H9 (cell line): Measurements from ENCODE around the gene MPP7. TPM values are rescaled to one million over a fixed set of nuclear protein-coding genes. Genes with fewer than 3 reads are reported as not detected.

Source experiments
- DNase-seq: peaks from one replicate; pipeline ENCODE4 v3.0.0-alpha.2; 2017
- H2AFZ ChIP-seq: one replicate; pipeline ENCODE4 v1.6.1; 2013; ENCODE audit warnings: mild to moderate bottlenecking, low read length, control low read depth, moderate library complexity
- H2AK5ac ChIP-seq: 2 replicates; pipeline ENCODE4 v1.6.1; 2013; ENCODE audit warnings: low read length, control low read depth, mixed read lengths; ENCODE audit not compliant: insufficient read length
- H2BK120ac ChIP-seq: one replicate; pipeline ENCODE4 v1.6.1; 2013; ENCODE audit warnings: low read depth, mild to moderate bottlenecking, low read length, control low read depth, inconsistent platforms; ENCODE audit not compliant: poor library complexity, severe bottlenecking
- H2BK12ac ChIP-seq: 2 replicates; pipeline ENCODE4 v1.6.1; 2013; ENCODE audit warnings: low read length, control low read depth, mixed read lengths, low read depth; ENCODE audit not compliant: insufficient read length
- H2BK15ac ChIP-seq: 2 replicates; pipeline ENCODE4 v1.6.1; 2013; ENCODE audit warnings: low read depth, low read length, control low read depth
- H2BK20ac ChIP-seq: one replicate; pipeline ENCODE4 v1.6.1; 2013; ENCODE audit warnings: low read depth, mild to moderate bottlenecking, low read length, control low read depth, inconsistent platforms; ENCODE audit not compliant: poor library complexity, severe bottlenecking
- H2BK5ac ChIP-seq: 2 replicates; pipeline ENCODE4 v1.6.1; 2013; ENCODE audit warnings: low read length, control low read depth, mixed read lengths; ENCODE audit not compliant: insufficient read length
- H3K14ac ChIP-seq: 2 replicates; pipeline ENCODE4 v1.6.1; 2013; ENCODE audit warnings: low read length, control low read depth; ENCODE audit not compliant: insufficient read depth
- H3K18ac ChIP-seq: 2 replicates; pipeline ENCODE4 v1.6.1; 2013; ENCODE audit warnings: low read depth, mild to moderate bottlenecking, mixed read lengths, low read length, control low read depth; ENCODE audit not compliant: insufficient read length
- H3K23ac ChIP-seq: 2 replicates; pipeline ENCODE4 v1.6.1; 2013; ENCODE audit warnings: low read length, control low read depth, mixed read lengths, low read depth; ENCODE audit not compliant: insufficient read length
- H3K23me2 ChIP-seq: 2 replicates; pipeline ENCODE4 v1.6.1; 2013; ENCODE audit warnings: low read depth, mild to moderate bottlenecking, mixed read lengths, low read length, control low read depth; ENCODE audit not compliant: insufficient read length, poor library complexity, severe bottlenecking
- H3K27ac ChIP-seq: 2 replicates; pipeline ENCODE4 v1.5.1; 2013; ENCODE audit warnings: low read length, control low read depth, mixed read lengths, low read depth; ENCODE audit not compliant: insufficient read length
- H3K27me3 ChIP-seq: 2 replicates; pipeline ENCODE4 v1.6.1; 2013; ENCODE audit warnings: low read length, control low read depth, inconsistent platforms; ENCODE audit not compliant: insufficient read depth
- H3K4ac ChIP-seq: 2 replicates; pipeline ENCODE4 v1.6.1; 2013; ENCODE audit warnings: low read depth, mild to moderate bottlenecking, control low read depth, inconsistent platforms, low read length, moderate library complexity
- H3K4me1 ChIP-seq: 2 replicates; pipeline ENCODE4 v1.6.1; 2013; ENCODE audit warnings: low read length, control low read depth, inconsistent platforms; ENCODE audit not compliant: insufficient read depth
- H3K4me2 ChIP-seq: 2 replicates; pipeline ENCODE4 v1.6.1; 2013; ENCODE audit warnings: low read length, control low read depth, mixed read lengths; ENCODE audit not compliant: insufficient read length, insufficient read depth
- H3K56ac ChIP-seq: 2 replicates; pipeline ENCODE4 v1.6.1; 2013; ENCODE audit warnings: low read depth, mild to moderate bottlenecking, mixed read lengths, low read length, control low read depth; ENCODE audit not compliant: insufficient read length
- H3K79me1 ChIP-seq: 2 replicates; pipeline ENCODE4 v1.6.1; 2013; ENCODE audit warnings: low read depth, mild to moderate bottlenecking, moderate library complexity, low read length, control low read depth, inconsistent platforms; ENCODE audit not compliant: insufficient read depth, poor library complexity, severe bottlenecking
- H3K79me2 ChIP-seq: 2 replicates; pipeline ENCODE4 v1.6.1; 2013; ENCODE audit warnings: low read length, control low read depth, inconsistent platforms; ENCODE audit not compliant: insufficient read depth
- H3K9ac ChIP-seq: 2 replicates; pipeline ENCODE4 v1.6.1; 2013; ENCODE audit warnings: low read length, control low read depth, mixed read lengths; ENCODE audit not compliant: insufficient read length; ENCODE audit errors: extremely low read depth
- H3K9me3 ChIP-seq: one replicate; pipeline ENCODE4 v1.6.1; 2013; ENCODE audit warnings: low read depth, low read length, inconsistent platforms; ENCODE audit not compliant: control insufficient read depth
- H3T11ph ChIP-seq: one replicate; pipeline ENCODE4 v1.6.1; 2013; ENCODE audit warnings: mild to moderate bottlenecking, low read length, control low read depth, inconsistent platforms
- H4K20me1 ChIP-seq: one replicate; pipeline ENCODE4 v1.6.1; 2013; ENCODE audit not compliant: control insufficient read depth, insufficient read length, insufficient read depth
- H4K5ac ChIP-seq: 2 replicates; pipeline ENCODE4 v1.6.1; 2013; ENCODE audit warnings: low read depth, mild to moderate bottlenecking, mixed read lengths, low read length, control low read depth; ENCODE audit not compliant: insufficient read length
- H4K8ac ChIP-seq: replicated peaks from 2 replicates; pipeline ENCODE4 v1.6.1; 2013; ENCODE audit warnings: low read length, control low read depth, mixed read lengths, low read depth; ENCODE audit not compliant: insufficient read length
- H4K91ac ChIP-seq: 2 replicates; pipeline ENCODE4 v1.6.1; 2013; ENCODE audit warnings: low read depth, mild to moderate bottlenecking, moderate library complexity, mixed read lengths, low read length, control low read depth; ENCODE audit not compliant: insufficient read length
- H3K27ac Mint-ChIP-seq, 3 experiments: 2 replicates in 2 of 3; 3 replicates in 1 of 3; pipeline ENCODE4 v1.8.0; 2020 to 2021; ENCODE audit warnings: mixed read lengths in 3 of 3, mild to moderate bottlenecking in 1 of 3, moderate library complexity in 1 of 3
- H3K27me3 Mint-ChIP-seq: 2 replicates; pipeline ENCODE4 v1.8.0; 2021; ENCODE audit warnings: low read depth, mild to moderate bottlenecking, moderate library complexity, mixed read lengths
- H3K36me3 Mint-ChIP-seq, 3 experiments: 2 replicates in 2 of 3; 3 replicates in 1 of 3; pipeline ENCODE4 v1.8.0; 2020 to 2021; ENCODE audit warnings: low read depth in 3 of 3, mixed read lengths in 3 of 3; ENCODE audit not compliant: insufficient read depth in 1 of 3
- H3K4me1 Mint-ChIP-seq, 2 experiments: 2 replicates each; pipeline ENCODE4 v1.8.0; 2020; ENCODE audit warnings: mixed read lengths in 2 of 2
- H3K4me3 Mint-ChIP-seq, 2 experiments: 2 replicates in 1 of 2; 3 replicates in 1 of 2; pipeline ENCODE4 v1.8.0; 2020 to 2021; ENCODE audit warnings: mild to moderate bottlenecking in 2 of 2, mixed read lengths in 2 of 2, moderate library complexity in 1 of 2
- H3K9me3 Mint-ChIP-seq, 2 experiments: 2 replicates in 1 of 2; 3 replicates in 1 of 2; pipeline ENCODE4 v1.8.0; 2020; ENCODE audit warnings: mild to moderate bottlenecking in 2 of 2, mixed read lengths in 2 of 2, moderate library complexity in 1 of 2
- WGBS: extraction: QIAGEN DNeasy Blood & Tissue Kit; methylation state at CpG from one replicate; pipeline ENCODE4 v1.1.7; 2013; ENCODE audit warnings: missing lambda C conversion rate, low lambda C conversion rate, mixed read lengths; ENCODE audit not compliant: insufficient read length; ENCODE audit errors: extremely low coverage; 5-methylcytosine and 5-hydroxymethylcytosine counted together
- total RNA-seq: library from RNA; stranded (reverse); gene quantifications from 2 replicates; pipeline ENCODE4 v1.2.1, GENCODE V29; 2021
- TF ChIP-seq, protein P1 (sequence below): fragments of 200-600 bp; sonication (generic); conservative IDR thresholded peaks from 3 replicates; pipeline ENCODE4 v1.8.0; 2021; ENCODE audit warnings: antibody characterized with exemption, mild to moderate bottlenecking

Gene MPP7
- total RNA-seq, 1 experiment from 2014 or later, result 6.9 TPM

DNA sequence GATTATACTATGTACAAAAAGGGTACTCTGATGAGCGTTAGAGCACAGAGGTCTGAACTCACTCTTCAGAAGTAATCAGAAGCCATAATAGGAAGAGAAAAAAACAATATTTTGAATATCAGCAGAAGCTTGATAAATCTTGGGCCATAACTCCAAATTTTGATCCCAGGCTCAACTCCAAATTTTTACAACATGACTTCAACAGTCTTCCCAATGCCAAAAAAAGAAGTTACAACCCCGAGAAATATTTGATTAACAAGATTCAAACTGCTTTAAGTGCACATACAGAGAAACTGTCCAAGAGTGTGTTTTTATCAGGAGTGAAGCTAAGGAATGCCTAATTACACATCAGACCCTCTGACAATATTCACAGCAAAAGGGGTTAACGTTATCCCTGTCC, 7.5 kb downstream of the MPP7 start:
- Mint-ChIP-seq H3K9me3 (no peaks in the 10 kb centered on the region), H3K27me3 (no peaks in the 10 kb centered on the region; the same call in 1 of the 2 replicates), H3K4me3 (no peak overlapping the region), H3K36me3 (no peaks in the 10 kb centered on the region), H3K27ac (no peak overlapping the region), H3K4me1 (peaks cover 26 to 33% of the 10 kb centered on the region in 2 experiments)
- H4K8ac ChIP-seq, result no peak overlapping the region
- no peak overlapping the region for H2BK20ac ChIP-seq
- H3K4me1 ChIP-seq, result no peaks in the 10 kb centered on the region
- no peak overlapping the region for H2BK120ac ChIP-seq
- H3K9me3 ChIP-seq, result no peaks in the 10 kb centered on the region
- no peak overlapping the region for H4K5ac ChIP-seq
- no peak overlapping the region for H2BK12ac ChIP-seq
- no peak overlapping the region for H2BK5ac ChIP-seq
- no peak overlapping the region for H3K4ac ChIP-seq
- TF ChIP-seq, protein P1, sequence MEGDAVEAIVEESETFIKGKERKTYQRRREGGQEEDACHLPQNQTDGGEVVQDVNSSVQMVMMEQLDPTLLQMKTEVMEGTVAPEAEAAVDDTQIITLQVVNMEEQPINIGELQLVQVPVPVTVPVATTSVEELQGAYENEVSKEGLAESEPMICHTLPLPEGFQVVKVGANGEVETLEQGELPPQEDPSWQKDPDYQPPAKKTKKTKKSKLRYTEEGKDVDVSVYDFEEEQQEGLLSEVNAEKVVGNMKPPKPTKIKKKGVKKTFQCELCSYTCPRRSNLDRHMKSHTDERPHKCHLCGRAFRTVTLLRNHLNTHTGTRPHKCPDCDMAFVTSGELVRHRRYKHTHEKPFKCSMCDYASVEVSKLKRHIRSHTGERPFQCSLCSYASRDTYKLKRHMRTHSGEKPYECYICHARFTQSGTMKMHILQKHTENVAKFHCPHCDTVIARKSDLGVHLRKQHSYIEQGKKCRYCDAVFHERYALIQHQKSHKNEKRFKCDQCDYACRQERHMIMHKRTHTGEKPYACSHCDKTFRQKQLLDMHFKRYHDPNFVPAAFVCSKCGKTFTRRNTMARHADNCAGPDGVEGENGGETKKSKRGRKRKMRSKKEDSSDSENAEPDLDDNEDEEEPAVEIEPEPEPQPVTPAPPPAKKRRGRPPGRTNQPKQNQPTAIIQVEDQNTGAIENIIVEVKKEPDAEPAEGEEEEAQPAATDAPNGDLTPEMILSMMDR, result no peak
- no peaks in the 10 kb centered on the region for H3K27me3 ChIP-seq
- no peaks in the 10 kb centered on the region for H3K79me2 ChIP-seq
- H2BK15ac ChIP-seq, result no peak overlapping the region
- no peak overlapping the region for H2AK5ac ChIP-seq
- no peak overlapping the region for H3K23ac ChIP-seq
- no peak overlapping the region for H3K56ac ChIP-seq
- no peaks in the 10 kb centered on the region for H3K23me2 ChIP-seq
- WGBS, result no CpG with 5 or more reads among the region's 3 CpGs
- no peak for DNase-seq
- no peak overlapping the region for H3K18ac ChIP-seq
- H4K91ac ChIP-seq, result no peak overlapping the region
- H3K4me2 ChIP-seq, result no peak overlapping the region
- H3K79me1 ChIP-seq, result no peaks in the 10 kb centered on the region
- no peak overlapping the region for H2AFZ ChIP-seq
- H3K14ac ChIP-seq, result no peak overlapping the region
- H3K27ac ChIP-seq, result no peak overlapping the region
- H3K9ac ChIP-seq, result no peak overlapping the region
- H4K20me1 ChIP-seq, result no peaks in the 10 kb centered on the region
- H3T11ph ChIP-seq, result no peak overlapping the region
